GM19372 (cell line): ENCODE data around the gene DENND1B.
"Not testable (repeated sequence)": the region's sequence is repeated elsewhere in the genome, so short reads cannot be mapped to it uniquely, and the experiment has no call there.

ENCODE experiments used
- ATAC-seq: cut with Tn5 transposase; IDR thresholded peaks from one replicate; pipeline ENCODE4 v1.9.1; 2021; ENCODE audit warnings: mild to moderate bottlenecking, low read depth, moderate library complexity; ENCODE audit not compliant: unreplicated experiment

Gene DENND1B

GRCh38 chr1:197752652-197753164 lies 22.6 kb downstream of the DENND1B start:
- not testable (repeated sequence) for ATAC-seq

DNA sequence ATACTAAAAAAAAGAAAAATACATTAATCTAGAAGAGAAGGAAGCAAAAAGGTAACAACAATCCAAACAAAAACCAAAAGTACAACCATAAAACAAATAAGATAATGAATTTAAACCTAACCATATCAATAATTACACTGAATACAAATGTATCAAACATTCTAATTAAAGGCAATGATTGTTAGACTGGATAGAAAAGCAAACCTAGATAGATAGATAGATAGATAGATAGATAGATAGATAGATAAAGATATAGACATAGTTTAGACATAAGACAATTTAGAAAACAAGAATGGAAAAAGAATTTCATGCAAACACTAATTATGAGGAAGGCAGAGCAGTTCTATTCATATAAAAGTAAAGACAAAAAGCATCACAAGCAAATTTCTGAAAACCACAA lies 24.9 kb downstream of the DENND1B start:
- no peak for ATAC-seq

- no peak for ATAC-seq
Measured at GRCh38 chr1:197745911-197746310, 29.4 kb downstream of the DENND1B start.

- ATAC-seq = no peak
Measured at GRCh38 chr1:197744979-197745378, 30.3 kb downstream of the DENND1B start.

DNA sequence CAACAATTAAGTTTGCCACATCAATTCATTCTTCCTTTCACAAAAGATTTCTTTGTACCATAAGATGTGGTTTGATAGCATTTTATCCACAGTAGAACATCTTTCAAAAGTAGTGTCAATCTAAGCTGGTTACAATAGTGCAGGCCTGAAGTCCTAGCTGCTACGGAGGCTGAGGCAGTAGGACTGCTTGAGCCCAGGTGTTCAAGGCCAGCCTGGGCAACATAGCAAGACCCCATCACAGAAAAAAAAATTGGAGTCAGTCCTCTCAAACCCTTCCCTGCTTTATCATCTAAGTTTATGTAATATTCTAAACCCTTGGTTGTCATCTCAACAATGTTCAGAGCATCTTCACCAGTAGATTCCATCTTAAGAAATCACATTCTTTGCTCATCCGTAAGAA lies 31.7 kb downstream of the DENND1B start:
- no peak for ATAC-seq

- ATAC-seq = no peak
Measured at GRCh38 chr1:197740992-197741391, 34.3 kb downstream of the DENND1B start.

GRCh38 chr1:197738927-197739326 lies 36.4 kb downstream of the DENND1B start:
- no peak for ATAC-seq

DNA sequence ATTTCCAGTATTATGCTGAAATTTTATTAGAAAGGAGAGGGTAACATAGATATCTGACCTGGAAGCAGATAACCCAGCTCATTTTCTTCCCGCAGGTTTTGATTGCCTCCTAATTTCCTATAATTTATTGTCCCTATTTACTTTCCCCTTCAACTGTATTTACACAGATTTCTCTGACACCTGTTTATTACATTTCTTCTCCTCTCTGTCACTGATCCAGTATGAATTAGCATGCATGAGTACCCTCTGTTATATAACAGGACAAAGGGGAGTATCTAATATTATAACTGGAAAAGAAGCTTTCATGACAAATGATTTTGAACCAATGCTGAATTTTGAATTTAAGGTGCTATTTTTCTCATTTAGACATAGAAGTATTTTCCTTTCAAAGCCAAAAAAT lies 37.4 kb downstream of the DENND1B start:
- ATAC-seq = no peak

DNA sequence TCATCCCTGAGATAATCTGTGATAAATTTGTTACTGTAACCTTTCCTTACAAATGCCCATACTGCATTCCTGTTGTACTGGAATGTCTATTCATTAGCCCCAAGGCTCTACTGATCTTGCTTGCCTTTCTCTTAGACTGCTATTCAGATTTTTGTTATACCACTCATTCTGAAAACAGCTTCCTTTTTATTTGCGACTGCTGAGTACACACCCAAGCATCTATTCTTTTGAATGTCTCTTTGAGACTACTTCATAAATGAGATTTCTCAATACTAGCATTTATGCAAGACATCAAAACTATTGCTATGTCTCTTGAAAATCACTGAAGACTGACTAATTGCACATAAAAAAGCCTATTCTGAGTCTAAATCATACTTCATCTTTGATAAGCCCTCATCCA lies 38.6 kb downstream of the DENND1B start:
- ATAC-seq = no peak

DNA sequence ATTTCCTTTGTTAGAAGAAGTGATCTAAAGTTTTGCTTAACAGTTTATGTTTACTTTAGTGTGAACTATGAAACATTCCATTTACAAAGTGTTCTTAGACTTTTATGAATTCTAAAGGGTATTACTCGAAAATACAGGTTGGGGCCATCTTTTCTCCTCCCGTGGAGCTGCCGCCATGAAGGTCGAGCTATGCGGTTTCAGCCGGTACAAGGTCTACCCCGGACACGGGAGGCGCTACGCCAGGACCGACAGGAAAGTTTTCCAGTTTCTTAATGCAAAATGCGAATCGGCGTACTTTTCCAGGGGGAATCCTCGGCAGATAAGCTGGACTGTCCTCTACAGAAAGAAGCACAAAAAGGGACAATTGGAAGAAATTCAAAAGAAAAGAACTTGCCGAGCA lies 39.8 kb downstream of the DENND1B start:
- no peak for ATAC-seq

DNA sequence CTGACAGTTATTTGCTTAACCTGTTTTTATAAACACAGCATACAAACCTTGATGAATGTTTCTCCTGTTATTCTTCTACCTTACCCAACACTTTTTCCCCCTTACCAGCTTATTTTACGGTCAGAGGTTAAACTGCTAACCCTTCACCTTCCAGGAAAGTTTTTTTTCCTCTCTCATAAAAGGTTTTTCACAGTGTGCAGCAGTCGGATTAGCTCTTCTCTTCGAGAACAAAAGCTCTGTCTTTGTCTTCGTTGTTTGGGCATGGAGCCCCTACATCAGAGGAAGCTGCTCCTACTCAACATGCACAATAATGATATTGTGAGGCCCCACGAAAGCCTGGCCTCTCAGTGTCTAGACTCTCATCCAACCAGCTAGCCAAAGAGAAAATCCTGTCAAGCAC lies 42.0 kb downstream of the DENND1B start:
- no peak for ATAC-seq

GRCh38 chr1:197732187-197732586 lies 43.1 kb downstream of the DENND1B start:
- ATAC-seq = no peak

- ATAC-seq = no peak
Measured at GRCh38 chr1:197731449-197731848, 43.8 kb downstream of the DENND1B start.

DNA sequence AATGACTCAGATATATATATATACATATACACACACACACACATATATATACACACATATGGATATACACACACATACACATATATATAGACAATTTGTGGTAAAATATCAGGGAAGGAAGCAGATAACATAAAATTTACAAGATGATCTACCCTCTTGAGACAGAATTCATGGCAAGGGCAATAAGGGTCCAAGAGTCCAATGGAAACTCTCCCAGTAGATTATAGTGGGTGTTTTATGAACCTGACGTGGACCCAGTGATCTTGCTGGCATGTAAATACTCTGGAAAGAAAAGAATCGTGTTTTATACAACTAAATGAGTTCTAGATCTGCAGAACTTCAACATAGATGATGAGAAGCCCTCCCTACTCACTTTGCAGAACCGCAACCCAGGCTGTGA lies 49.3 kb downstream of the DENND1B start:
- ATAC-seq = no peak

GRCh38 chr1:197725044-197725443 lies 50.2 kb downstream of the DENND1B start:
- ATAC-seq = no peak

DNA sequence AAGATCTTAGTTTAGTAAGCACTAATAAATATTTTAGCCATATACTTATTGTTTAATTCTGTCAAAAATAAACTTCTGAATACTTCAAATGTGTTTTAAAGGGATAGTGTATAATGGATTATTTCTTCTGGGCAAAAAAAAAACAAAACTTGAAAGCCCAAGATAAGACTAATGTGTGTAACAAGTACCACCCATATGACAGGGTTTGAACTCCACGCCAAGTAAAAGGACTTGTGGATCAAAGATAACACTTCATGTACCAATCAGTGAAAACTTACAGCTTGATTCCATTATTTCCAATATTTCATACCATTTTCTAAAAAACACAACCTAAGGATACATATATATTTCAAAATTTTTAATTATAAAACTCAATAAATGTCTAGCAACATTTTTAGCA lies 59.5 kb downstream of the DENND1B start:
- no peak for ATAC-seq

DNA sequence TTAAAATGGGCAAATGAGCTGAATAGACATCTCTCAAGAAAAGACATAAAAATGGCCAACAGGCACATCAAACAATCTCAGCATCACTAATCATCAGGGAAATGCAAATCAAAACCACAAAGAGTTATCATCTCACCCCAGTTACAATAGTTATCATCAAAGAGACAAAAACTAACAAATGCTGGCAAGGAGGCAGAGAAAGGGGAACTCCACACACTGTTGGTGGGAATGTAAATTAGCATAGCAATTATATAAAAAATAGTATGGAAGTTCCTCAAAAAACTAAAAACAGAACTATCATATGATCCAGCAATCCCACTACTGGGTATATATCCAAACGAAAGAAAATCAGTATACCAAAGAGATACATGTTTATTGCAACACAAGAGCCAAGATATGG lies 68.7 kb downstream of the DENND1B start:
- no peak for ATAC-seq

GRCh38 chr1:197705941-197706340 lies 69.3 kb downstream of the DENND1B start:
- no peak for ATAC-seq

DNA sequence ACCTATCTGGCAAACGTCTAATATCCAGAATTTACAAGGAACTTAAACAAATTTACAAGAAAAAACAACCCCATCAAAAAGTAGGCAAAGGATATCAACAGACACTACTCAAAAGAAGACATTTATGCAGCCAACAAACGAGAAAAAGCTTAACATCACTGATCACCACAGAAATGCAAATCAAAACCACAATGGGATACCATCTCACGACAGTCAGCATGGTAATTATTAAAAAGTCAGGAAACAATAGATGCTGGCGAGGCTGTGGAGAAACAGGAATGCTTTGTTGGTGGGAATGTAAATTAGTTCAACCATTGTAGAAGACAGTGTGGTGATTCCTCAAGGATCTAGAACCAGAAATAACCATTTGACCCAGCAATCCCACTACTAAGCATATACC lies 74.6 kb downstream of the DENND1B start:
- ATAC-seq = not testable (repeated sequence)

- ATAC-seq = no peak
Measured at GRCh38 chr1:197696372-197696771, 78.9 kb downstream of the DENND1B start.

DNA sequence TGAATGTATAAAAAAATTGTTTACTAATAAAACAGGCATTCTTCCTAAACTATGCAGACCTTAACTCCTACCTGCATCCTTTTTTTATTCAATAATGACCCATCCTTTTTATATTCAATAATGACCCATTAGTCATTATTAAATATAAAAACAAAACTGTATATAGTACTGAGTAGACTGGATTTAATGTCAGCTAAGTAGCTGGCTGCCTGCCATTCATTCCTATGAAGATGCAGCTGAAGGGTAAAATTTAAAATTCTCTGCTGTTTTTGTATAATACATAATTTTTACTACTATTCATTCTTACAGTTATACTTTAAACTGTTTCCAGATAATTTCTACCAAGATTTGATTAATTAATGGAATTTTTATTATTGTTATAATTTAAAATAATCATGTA lies 79.3 kb downstream of the DENND1B start:
- ATAC-seq = no peak

DNA sequence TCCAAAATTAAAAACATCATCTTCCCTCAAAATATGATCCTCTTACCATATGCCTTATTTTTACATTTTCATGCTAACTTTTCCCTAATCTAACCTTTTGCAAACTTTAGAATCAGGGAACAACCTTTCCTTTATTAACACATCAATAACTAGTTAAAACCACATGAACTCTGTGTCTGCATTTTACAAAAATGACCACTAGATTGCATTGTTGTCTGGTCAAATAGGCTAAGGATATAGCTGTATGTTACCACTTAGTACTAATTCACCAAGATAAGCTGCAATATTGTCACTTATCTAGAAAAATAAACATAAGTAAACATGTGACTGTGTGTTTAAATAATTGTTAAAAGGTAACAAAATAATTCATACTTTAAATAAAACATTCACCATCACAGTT lies 82.3 kb downstream of the DENND1B start:
- ATAC-seq = no peak

GRCh38 chr1:197691816-197692215 lies 83.5 kb downstream of the DENND1B start:
- ATAC-seq = no peak
